Measurements from ENCODE around the gene HYI. TPM values are rescaled to one million over a fixed set of nuclear protein-coding genes. Genes with fewer than 3 reads are reported as not detected.
A peak's percentile ranks its signal among the peaks of the same experiment; 100 is the strongest.
"Not testable (repeated sequence)": the region's sequence is repeated elsewhere in the genome, so short reads cannot be mapped to it uniquely, and the experiment has no call there.

Gene HYI
- total RNA-seq, 4 donors from 2014 or later: 127 to 210 (median 169) TPM

DNA sequence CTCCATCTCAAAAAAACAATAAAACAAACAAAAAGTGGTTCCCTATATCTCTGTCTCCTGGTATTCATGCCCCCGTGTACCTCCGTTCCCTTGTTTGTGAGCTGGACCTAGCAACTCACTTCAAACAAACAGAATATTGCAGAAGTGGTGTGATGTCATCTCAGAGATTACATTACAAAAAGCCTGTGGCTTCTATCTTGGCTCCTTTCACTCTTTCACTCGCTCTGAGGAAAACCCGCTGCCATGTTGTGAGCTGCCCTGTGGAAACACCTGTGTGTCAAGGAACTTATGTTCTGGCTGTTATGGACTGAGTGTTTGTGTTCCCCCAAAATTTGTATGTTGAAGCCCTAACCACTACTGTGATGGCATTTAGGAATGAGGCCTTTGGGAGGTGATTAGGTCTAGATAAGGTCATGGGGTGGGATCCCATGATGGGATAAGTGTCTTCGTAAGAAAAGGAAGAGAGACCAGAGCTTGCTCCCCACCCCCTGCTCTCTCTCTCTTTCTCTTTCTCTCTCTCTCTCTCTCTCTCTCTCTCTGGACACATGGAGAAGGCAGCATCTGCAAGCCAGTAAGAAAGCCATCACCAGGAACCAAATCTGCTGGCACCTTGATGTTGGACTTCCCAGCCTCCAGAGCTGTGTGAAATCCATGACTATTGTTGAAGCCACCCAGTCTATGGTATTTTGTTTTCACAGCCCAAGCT is 7.4 kb upstream of the HYI start:
- Histone ChIP-seq H3K4me3 (no peak overlapping the region), H3K9me3 (no peaks in the 10 kb centered on the region), H3K4me1 (peaks cover 0 to 6% (median 0%) of the 10 kb centered on the region in 4 donors), H3K27ac (no peak overlapping the region), H3K36me3 (no peaks in the 10 kb centered on the region), H3K27me3 (no peaks in the 10 kb centered on the region)
- DNase-seq: no peak
- TF ChIP-seq POLR2A (IDR thresholded peaks at IDR 0.05): no peak
- TF ChIP-seq, protein P1, sequence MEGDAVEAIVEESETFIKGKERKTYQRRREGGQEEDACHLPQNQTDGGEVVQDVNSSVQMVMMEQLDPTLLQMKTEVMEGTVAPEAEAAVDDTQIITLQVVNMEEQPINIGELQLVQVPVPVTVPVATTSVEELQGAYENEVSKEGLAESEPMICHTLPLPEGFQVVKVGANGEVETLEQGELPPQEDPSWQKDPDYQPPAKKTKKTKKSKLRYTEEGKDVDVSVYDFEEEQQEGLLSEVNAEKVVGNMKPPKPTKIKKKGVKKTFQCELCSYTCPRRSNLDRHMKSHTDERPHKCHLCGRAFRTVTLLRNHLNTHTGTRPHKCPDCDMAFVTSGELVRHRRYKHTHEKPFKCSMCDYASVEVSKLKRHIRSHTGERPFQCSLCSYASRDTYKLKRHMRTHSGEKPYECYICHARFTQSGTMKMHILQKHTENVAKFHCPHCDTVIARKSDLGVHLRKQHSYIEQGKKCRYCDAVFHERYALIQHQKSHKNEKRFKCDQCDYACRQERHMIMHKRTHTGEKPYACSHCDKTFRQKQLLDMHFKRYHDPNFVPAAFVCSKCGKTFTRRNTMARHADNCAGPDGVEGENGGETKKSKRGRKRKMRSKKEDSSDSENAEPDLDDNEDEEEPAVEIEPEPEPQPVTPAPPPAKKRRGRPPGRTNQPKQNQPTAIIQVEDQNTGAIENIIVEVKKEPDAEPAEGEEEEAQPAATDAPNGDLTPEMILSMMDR (IDR thresholded peaks at IDR 0.05): no peak

DNA sequence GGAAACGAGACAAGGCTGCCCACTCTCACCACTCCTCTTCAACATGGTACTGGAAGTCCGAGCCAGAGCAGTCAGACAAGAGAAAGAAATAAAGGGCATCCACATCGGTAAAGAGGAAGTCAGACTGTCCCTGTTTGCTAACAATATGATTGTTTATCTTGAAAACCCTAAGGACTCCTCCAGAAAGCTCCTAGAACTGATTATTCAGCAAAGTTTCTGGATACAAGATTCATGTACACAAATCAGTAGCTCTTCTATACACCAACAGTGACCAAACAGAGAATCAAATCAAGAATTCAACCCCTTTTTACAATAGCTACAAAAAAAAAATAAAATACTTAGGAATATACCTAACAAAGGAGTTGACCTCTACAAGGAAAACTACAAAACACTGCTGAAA is 4.6 kb upstream of the HYI start:
- H3K4me1 ChIP-seq, H3K27me3 ChIP-seq, H3K36me3 ChIP-seq, H3K4me3 ChIP-seq, DNase-seq, H3K27ac ChIP-seq, H3K9me3 ChIP-seq: not testable (repeated sequence)

DNA sequence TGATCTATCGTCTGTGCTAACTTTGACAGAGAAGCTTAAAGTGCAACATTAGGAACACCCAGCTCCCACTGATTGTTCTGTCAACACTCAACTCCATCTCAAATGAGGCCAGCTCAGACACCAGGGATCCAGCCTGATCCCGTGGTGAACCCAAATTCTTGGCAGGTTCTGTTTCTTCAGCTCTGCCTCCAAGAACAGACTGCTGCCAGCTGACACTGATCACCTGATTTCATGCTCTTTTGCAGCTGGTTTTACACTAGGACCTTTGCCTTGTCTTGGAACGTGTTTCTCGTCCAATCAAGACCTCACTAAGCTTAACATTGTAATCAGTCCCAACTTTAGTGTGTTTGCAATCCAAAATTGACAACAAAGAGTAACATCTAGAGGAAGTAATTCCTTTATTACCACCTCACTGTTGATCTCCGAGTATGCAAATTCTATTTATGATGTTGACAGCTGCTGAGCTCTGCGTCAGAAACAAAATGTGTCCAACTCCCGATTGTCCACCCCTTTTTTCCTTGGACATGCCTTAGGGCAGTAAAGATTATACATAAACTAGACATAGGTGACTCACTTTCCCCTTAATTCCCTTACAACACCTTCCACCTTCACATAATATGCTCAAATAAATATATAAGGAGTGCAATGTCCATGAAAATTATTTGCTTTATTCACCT is 1.6 kb upstream of the HYI start:
- Histone ChIP-seq H3K27me3 (no peaks in the 10 kb centered on the region), H3K4me3 (peak overlapping the region in 2 of 4 donors; percentile 17 to 76), H3K4me1 (peaks cover 0 to 25% (median 0%) of the 10 kb centered on the region in 4 donors), H3K9me3 (no peaks in the 10 kb centered on the region), H3K27ac (peak overlapping the region in 3 of 4 donors; percentile 81 to 96 (median 94)), H3K36me3 (peaks cover 0 to 12% (median 0%) of the 10 kb centered on the region in 3 donors)
- TF ChIP-seq, protein P1 (IDR thresholded peaks at IDR 0.05): no peak
- TF ChIP-seq POLR2A (IDR thresholded peaks at IDR 0.05): no peak
- DNase-seq: no peak

DNA sequence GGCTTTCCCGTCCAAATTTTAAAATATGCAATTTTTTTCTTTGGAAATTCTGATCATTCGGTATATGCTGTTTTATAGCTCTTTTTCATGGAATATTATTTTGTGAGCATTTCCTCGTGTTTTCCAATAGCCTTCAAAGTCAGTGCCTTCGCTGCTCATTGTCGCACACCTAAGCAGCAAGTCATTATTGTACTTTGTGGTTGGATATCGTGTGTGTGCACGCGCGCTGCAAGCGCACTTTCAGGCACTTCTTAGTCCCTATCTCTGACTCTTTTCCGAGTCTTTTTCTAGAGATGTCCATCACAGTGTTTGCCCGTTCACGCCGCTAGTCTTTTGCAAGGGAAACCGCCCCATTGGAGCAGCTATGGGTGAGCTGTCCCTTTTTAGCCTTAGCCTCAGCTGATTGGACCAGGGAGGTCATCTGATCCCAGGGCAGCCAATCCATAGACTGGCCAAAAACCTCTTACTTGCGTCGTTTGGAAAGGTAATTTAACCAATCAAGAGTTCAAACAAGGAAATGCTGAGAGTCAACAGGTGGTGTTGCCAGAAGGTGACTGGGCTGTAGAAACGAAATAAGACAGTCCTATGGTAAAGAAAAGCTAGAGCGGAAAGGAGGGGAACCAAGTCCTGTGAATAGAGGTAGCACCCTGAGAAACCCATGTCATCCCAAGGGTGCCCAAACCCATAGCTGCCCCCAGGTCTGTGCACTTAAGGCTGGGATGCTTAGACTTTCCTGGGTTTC is 710 bp upstream of the HYI start:
- Histone ChIP-seq H3K4me1 (peaks cover 0 to 25% (median 0%) of the 10 kb centered on the region in 4 donors), H3K36me3 (peaks cover 0 to 21% (median 0%) of the 10 kb centered on the region in 3 donors), H3K27ac (peak overlapping the region; percentile 81 to 96 (median 92)), H3K9me3 (no peaks in the 10 kb centered on the region), H3K27me3 (no peaks in the 10 kb centered on the region), H3K4me3 (peak overlapping the region; percentile 46 to 77 (median 72))
- DNase-seq: peak; percentile 78 to 89 (median 79)
- TF ChIP-seq POLR2A (IDR thresholded peaks at IDR 0.05): peak in 1 of 2 donors; percentile 45
- TF ChIP-seq, protein P1 (IDR thresholded peaks at IDR 0.05): peak in 4 of 6 experiments; percentile 10 to 37 (median 34)

DNA sequence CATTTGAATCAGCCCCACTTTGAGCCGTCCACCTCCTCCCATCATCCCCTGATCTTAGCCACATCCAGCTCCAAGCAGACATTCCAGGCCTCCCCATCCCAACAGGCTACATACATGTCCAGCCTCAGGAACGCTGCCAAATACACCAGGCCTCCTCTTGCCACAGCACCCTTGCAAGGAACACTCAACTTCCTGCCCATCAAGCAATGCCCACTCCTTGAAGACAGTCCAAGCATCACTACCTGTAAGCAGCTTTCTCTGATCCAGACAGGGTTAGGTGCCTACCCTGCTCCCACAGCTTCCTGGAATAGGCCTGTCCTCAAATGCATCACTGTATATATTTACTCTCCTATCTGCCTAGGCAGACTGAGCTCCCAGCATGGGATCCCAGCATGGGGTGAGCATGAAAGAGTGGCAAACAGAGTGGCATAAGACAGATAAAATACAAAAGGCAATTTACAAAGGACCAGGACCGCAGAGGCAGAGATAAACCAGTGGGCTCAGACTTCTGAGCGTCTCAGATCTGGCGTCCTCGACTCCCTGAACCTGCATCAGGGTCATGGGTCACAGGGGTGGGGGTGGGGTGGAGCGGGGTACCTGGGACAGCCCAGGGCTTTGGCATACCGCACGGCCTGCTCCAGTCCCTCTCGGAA is 816 bp downstream of the HYI start:
- peaks cover 0 to 29% (median 0%) of the 10 kb centered on the region in 4 donors for H3K4me1 ChIP-seq
- peak overlapping the region; percentile 81 to 96 (median 92) for H3K27ac ChIP-seq
- no peaks in the 10 kb centered on the region for H3K9me3 ChIP-seq
- H3K4me3 ChIP-seq: peak overlapping the region; percentile 46 to 77 (median 72)
- TF ChIP-seq POLR2A (IDR thresholded peaks at IDR 0.05): no peak
- TF ChIP-seq, protein P1 (IDR thresholded peaks at IDR 0.05): no peak
- DNase-seq: peak in 2 of 3 donors; percentile 20 to 47
- H3K27me3 ChIP-seq: no peaks in the 10 kb centered on the region
- H3K36me3 ChIP-seq: peaks cover 0 to 36% (median 0%) of the 10 kb centered on the region in 3 donors
